Rectal smooth muscle tissue (tissue), 1 donor: ENCODE data around the gene ZBTB38.

ENCODE experiments used
- H3K27ac ChIP-seq: one replicate; pipeline ENCODE4 v1.7.0; 2013; ENCODE audit warnings: low read depth, low read length, inconsistent platforms
- H3K27me3 ChIP-seq: one replicate; pipeline ENCODE4 v1.7.0; 2013; ENCODE audit warnings: low read length; ENCODE audit not compliant: control insufficient read depth, insufficient read depth
- H3K36me3 ChIP-seq: one replicate; pipeline ENCODE4 v1.7.0; 2013; ENCODE audit warnings: low read length; ENCODE audit not compliant: control insufficient read depth, insufficient read depth
- H3K4me1 ChIP-seq: one replicate; pipeline ENCODE4 v1.7.0; 2013; ENCODE audit warnings: low read length; ENCODE audit not compliant: control insufficient read depth, insufficient read depth
- H3K4me3 ChIP-seq: one replicate; pipeline ENCODE4 v1.7.0; 2013; ENCODE audit warnings: low read length
- H3K9ac ChIP-seq: one replicate; pipeline ENCODE4 v1.7.0; 2013; ENCODE audit warnings: low read length

Gene ZBTB38

GRCh38 chr3:141345528-141345927, 22.8 kb upstream of the ZBTB38 start:
- H3K9ac ChIP-seq, result no peak overlapping the region
- H3K27ac ChIP-seq, result no peak overlapping the region
- H3K27me3 ChIP-seq, result no peaks in the 10 kb centered on the region
- no peak overlapping the region for H3K4me3 ChIP-seq
- H3K36me3 ChIP-seq, result no peaks in the 10 kb centered on the region
- no peaks in the 10 kb centered on the region for H3K4me1 ChIP-seq

- H3K27me3 ChIP-seq, result no peaks in the 10 kb centered on the region
- no peak overlapping the region for H3K4me3 ChIP-seq
- no peaks in the 10 kb centered on the region for H3K4me1 ChIP-seq
- H3K36me3 ChIP-seq, result no peaks in the 10 kb centered on the region
- no peak overlapping the region for H3K27ac ChIP-seq
- H3K9ac ChIP-seq, result no peak overlapping the region
Measured at GRCh38 chr3:141346007-141346406, 22.3 kb upstream of the ZBTB38 start.

- Histone ChIP-seq H3K9ac (no peak overlapping the region), H3K27ac (no peak overlapping the region), H3K4me3 (no peak overlapping the region), H3K27me3 (no peaks in the 10 kb centered on the region), H3K4me1 (no peaks in the 10 kb centered on the region), H3K36me3 (no peaks in the 10 kb centered on the region)
Measured at GRCh38 chr3:141346418-141346817, 21.9 kb upstream of the ZBTB38 start.

- Histone ChIP-seq H3K36me3 (no peaks in the 10 kb centered on the region), H3K9ac (no peak overlapping the region), H3K27ac (no peak overlapping the region), H3K4me1 (no peaks in the 10 kb centered on the region), H3K4me3 (no peak overlapping the region), H3K27me3 (no peaks in the 10 kb centered on the region)
Measured at GRCh38 chr3:141346839-141347238, 21.5 kb upstream of the ZBTB38 start.

GRCh38 chr3:141348837-141349236, 19.5 kb upstream of the ZBTB38 start:
- Histone ChIP-seq H3K27me3 (no peaks in the 10 kb centered on the region), H3K4me1 (no peaks in the 10 kb centered on the region), H3K36me3 (peaks cover 2% of the 10 kb centered on the region), H3K27ac (no peak overlapping the region), H3K4me3 (no peak overlapping the region), H3K9ac (no peak overlapping the region)

GRCh38 chr3:141349711-141350110, 18.6 kb upstream of the ZBTB38 start:
- no peaks in the 10 kb centered on the region for H3K27me3 ChIP-seq
- no peak overlapping the region for H3K4me3 ChIP-seq
- peaks cover 2% of the 10 kb centered on the region for H3K36me3 ChIP-seq
- no peaks in the 10 kb centered on the region for H3K4me1 ChIP-seq
- no peak overlapping the region for H3K27ac ChIP-seq
- H3K9ac ChIP-seq, result no peak overlapping the region

GRCh38 chr3:141350666-141351065, 17.6 kb upstream of the ZBTB38 start:
- H3K4me1 ChIP-seq, result no peaks in the 10 kb centered on the region
- no peak overlapping the region for H3K9ac ChIP-seq
- no peak overlapping the region for H3K4me3 ChIP-seq
- H3K27ac ChIP-seq, result no peak overlapping the region
- H3K36me3 ChIP-seq, result peaks cover 2% of the 10 kb centered on the region
- H3K27me3 ChIP-seq, result no peaks in the 10 kb centered on the region

GRCh38 chr3:141352262-141352984, 15.9 kb upstream of the ZBTB38 start:
- H3K9ac ChIP-seq, result no peak overlapping the region
- no peak overlapping the region for H3K27ac ChIP-seq
- peaks cover 2% of the 10 kb centered on the region for H3K36me3 ChIP-seq
- H3K27me3 ChIP-seq, result no peaks in the 10 kb centered on the region
- no peak overlapping the region for H3K4me3 ChIP-seq
- H3K4me1 ChIP-seq, result no peaks in the 10 kb centered on the region

GRCh38 chr3:141353652-141354495, 14.4 kb upstream of the ZBTB38 start:
- H3K27me3 ChIP-seq, result no peaks in the 10 kb centered on the region
- H3K9ac ChIP-seq, result no peak overlapping the region
- H3K4me3 ChIP-seq, result no peak overlapping the region
- peaks cover 2% of the 10 kb centered on the region for H3K36me3 ChIP-seq
- no peaks in the 10 kb centered on the region for H3K4me1 ChIP-seq
- no peak overlapping the region for H3K27ac ChIP-seq

GRCh38 chr3:141354517-141354916, 13.8 kb upstream of the ZBTB38 start:
- Histone ChIP-seq H3K27me3 (no peaks in the 10 kb centered on the region), H3K27ac (no peak overlapping the region), H3K4me1 (no peaks in the 10 kb centered on the region), H3K36me3 (peaks cover 2% of the 10 kb centered on the region), H3K4me3 (no peak overlapping the region), H3K9ac (no peak overlapping the region)

- Histone ChIP-seq H3K27me3 (no peaks in the 10 kb centered on the region), H3K9ac (no peak overlapping the region), H3K4me3 (no peak overlapping the region), H3K36me3 (peaks cover 2% of the 10 kb centered on the region), H3K27ac (no peak overlapping the region), H3K4me1 (no peaks in the 10 kb centered on the region)
Measured at GRCh38 chr3:141355242-141355641, 13.1 kb upstream of the ZBTB38 start.

- Histone ChIP-seq H3K27me3 (no peaks in the 10 kb centered on the region), H3K9ac (no peak overlapping the region), H3K36me3 (peaks cover 2% of the 10 kb centered on the region), H3K4me3 (no peak overlapping the region), H3K4me1 (peaks cover under 1% of the 10 kb centered on the region), H3K27ac (no peak overlapping the region)
Measured at GRCh38 chr3:141356046-141356445, 12.3 kb upstream of the ZBTB38 start.
